Tibial nerve (tissue), 4 donors: Measurements from ENCODE around the gene HSD17B8. TPM values are rescaled to one million over a fixed set of nuclear protein-coding genes. Genes with fewer than 3 reads are reported as not detected.
A peak's percentile ranks its signal among the peaks of the same experiment; 100 is the strongest.

Experiments
- DNase-seq, 2 donors: peaks; one replicate each; pipeline ENCODE4 v3.0.0-alpha.2; 2019; ENCODE audit warnings: low spot score in 2 of 2
- H3K27ac ChIP-seq, 4 donors: fragments of 200-600 bp; sonication (generic) in 3 of 4; one replicate each; pipeline ENCODE4 v1.5.1; 2017 to 2019; ENCODE audit warnings: mild to moderate bottlenecking in 1 of 4
- H3K27me3 ChIP-seq, 2 donors: fragments of 200-600 bp; sonication (generic) in 1 of 2; one replicate each; pipeline versions ENCODE4 v1.5.1 to v1.6.0; 2017 to 2019
- H3K36me3 ChIP-seq, 3 donors: fragments of 200-600 bp; sonication (generic); one replicate each; pipeline ENCODE4 v1.5.1; 2018 to 2019
- H3K4me1 ChIP-seq, 4 donors: fragments of 200-600 bp; sonication (generic) in 3 of 4; one replicate each; pipeline ENCODE4 v1.5.1; 2017 to 2019
- H3K4me3 ChIP-seq, 4 donors: fragments of 200-600 bp; sonication (generic) in 3 of 4; one replicate each; pipeline ENCODE4 v1.5.1; 2017 to 2019; ENCODE audit warnings: mild to moderate bottlenecking in 1 of 4, moderate library complexity in 1 of 4
- H3K9me3 ChIP-seq, 4 donors: fragments of 200-600 bp; sonication (generic) in 3 of 4; one replicate each; pipeline ENCODE4 v1.5.1; 2017 to 2019
- EP300 ChIP-seq, 2 donors: sonication (generic); formaldehyde crosslinking; IDR thresholded peaks; one replicate each; pipeline ENCODE4 v1.6.1; 2017; ENCODE audit warnings: antibody characterized with exemption in 2 of 2, mild to moderate bottlenecking in 1 of 2
- POLR2A ChIP-seq, 2 donors: fragments of 450-650 bp; IDR thresholded peaks; one replicate each; pipeline ENCODE4 v1.6.1; 2017; ENCODE audit warnings: antibody characterized with exemption in 2 of 2, mild to moderate bottlenecking in 2 of 2, moderate library complexity in 2 of 2
- WGBS, 2 donors: methylation state at CpG; one replicate each; pipeline ENCODE4 v1.1.5; 2018; 5-methylcytosine and 5-hydroxymethylcytosine counted together
- total RNA-seq, 4 donors: library from RNA; depleted of rRNA; stranded (reverse); fragments of >200 nt; gene quantifications; one replicate each; pipeline ENCODE4 v1.1.0, GENCODE V29; 2016
- TF ChIP-seq, protein P1 (sequence below), 5 experiments: fragments of 200-600 bp in 3 of 5; fragments of 450-650 bp in 2 of 5; sonication (generic) in 3 of 5; IDR thresholded peaks; one replicate each; pipeline ENCODE4 v1.5.1; 2016 to 2019; ENCODE audit warnings: antibody characterized with exemption in 5 of 5, mild to moderate bottlenecking in 3 of 5, moderate library complexity in 2 of 5

Gene HSD17B8
- total RNA-seq, 4 donors from 2014 or later: 10.0 to 33.9 (median 19.1) TPM

DNA sequence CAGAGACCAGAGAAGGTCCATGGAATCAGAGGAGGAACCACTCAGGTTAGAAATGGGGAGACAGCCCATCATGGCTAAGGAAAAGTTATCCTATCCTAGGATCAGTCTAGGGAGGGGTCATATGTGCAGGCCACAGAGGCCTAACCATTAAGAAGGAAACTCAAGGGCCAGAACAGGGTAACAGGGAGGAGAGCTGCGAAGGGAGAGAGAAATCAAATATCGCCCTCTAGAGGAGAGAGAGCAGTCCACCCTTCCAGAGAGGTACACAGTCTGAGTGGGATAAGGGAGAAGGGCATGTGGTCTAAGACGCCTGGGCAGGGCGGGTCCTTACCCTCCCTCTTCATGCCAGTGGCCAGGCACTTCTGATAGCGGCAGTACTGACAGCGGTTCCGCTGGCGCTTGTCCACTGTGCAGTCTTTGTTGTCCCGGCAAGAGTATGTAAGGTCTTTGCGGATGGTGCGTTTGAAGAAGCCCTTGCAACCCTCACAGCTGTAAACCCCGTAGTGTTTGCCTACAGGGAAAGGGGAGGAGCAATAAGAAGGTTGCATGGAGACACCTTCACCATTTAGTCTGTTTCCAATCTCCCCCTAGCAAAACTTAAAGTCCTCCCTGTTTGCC lies 6.9 kb upstream of the HSD17B8 start:
- TF ChIP-seq, protein P1, sequence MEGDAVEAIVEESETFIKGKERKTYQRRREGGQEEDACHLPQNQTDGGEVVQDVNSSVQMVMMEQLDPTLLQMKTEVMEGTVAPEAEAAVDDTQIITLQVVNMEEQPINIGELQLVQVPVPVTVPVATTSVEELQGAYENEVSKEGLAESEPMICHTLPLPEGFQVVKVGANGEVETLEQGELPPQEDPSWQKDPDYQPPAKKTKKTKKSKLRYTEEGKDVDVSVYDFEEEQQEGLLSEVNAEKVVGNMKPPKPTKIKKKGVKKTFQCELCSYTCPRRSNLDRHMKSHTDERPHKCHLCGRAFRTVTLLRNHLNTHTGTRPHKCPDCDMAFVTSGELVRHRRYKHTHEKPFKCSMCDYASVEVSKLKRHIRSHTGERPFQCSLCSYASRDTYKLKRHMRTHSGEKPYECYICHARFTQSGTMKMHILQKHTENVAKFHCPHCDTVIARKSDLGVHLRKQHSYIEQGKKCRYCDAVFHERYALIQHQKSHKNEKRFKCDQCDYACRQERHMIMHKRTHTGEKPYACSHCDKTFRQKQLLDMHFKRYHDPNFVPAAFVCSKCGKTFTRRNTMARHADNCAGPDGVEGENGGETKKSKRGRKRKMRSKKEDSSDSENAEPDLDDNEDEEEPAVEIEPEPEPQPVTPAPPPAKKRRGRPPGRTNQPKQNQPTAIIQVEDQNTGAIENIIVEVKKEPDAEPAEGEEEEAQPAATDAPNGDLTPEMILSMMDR (IDR thresholded peaks at IDR 0.05): peak; percentile 44 to 65 (median 57)
- TF ChIP-seq POLR2A (IDR thresholded peaks at IDR 0.05) (no peak), EP300 (IDR thresholded peaks at IDR 0.05) (no peak)
- Histone ChIP-seq H3K4me3 (no peak overlapping the region), H3K4me1 (peaks cover 3 to 78% (median 35%) of the 10 kb centered on the region in 4 donors), H3K9me3 (no peaks in the 10 kb centered on the region), H3K27me3 (peaks cover 0 to 3% of the 10 kb centered on the region in 2 donors), H3K27ac (peak overlapping the region in 2 of 4 donors; percentile 28 to 38), H3K36me3 (peaks cover 0 to 46% (median 25%) of the 10 kb centered on the region in 3 donors)
- no peak for DNase-seq
- WGBS, 2 donors: 27 to 29% methylated on average over 12 of the region's 12 CpGs

DNA sequence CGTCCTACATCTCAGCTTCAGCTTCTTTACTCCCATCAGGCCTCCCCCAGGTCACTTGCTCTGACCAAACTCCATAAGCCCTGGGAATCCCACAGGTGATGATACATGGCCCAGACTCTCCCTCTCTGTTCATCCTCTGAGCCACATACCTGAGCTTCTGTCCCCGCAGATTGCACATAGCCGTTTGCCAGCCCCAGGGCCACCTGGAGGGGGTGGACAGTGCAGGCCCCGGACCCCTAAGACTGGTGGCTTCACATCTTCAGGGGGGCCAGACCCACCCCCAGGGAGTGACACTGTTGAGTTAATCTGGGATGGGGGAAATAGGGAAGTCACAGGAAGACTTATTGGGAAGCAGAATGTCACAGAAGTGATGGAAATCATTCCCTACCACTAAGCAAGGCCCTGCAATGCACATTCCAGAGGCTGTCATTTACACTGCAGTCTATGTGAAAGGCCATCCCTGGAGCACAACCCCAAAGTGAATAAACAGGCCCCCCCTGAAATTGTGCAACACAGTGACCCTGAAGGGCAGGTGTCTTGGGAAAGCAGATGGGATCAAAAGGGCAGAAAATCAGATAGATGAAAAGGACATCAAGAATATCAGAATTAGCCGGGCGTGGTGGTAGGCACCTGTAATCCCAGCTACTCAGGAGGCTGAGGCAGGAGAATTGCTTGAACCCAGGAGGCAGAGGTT lies 6.1 kb upstream of the HSD17B8 start:
- 72 to 75% methylated on average over 6 of the region's 6 CpGs for WGBS, 2 donors
- DNase-seq: no peak
- peaks cover 3 to 78% (median 30%) of the 10 kb centered on the region in 4 donors for H3K4me1 ChIP-seq
- H3K36me3 ChIP-seq: peaks cover 0 to 53% (median 25%) of the 10 kb centered on the region in 3 donors
- TF ChIP-seq EP300 (IDR thresholded peaks at IDR 0.05) (no peak), POLR2A (IDR thresholded peaks at IDR 0.05) (no peak)
- H3K27me3 ChIP-seq: no peaks in the 10 kb centered on the region
- H3K9me3 ChIP-seq: no peaks in the 10 kb centered on the region
- H3K4me3 ChIP-seq: no peak overlapping the region
- peak overlapping the region in 1 of 4 donors; percentile 38 for H3K27ac ChIP-seq

DNA sequence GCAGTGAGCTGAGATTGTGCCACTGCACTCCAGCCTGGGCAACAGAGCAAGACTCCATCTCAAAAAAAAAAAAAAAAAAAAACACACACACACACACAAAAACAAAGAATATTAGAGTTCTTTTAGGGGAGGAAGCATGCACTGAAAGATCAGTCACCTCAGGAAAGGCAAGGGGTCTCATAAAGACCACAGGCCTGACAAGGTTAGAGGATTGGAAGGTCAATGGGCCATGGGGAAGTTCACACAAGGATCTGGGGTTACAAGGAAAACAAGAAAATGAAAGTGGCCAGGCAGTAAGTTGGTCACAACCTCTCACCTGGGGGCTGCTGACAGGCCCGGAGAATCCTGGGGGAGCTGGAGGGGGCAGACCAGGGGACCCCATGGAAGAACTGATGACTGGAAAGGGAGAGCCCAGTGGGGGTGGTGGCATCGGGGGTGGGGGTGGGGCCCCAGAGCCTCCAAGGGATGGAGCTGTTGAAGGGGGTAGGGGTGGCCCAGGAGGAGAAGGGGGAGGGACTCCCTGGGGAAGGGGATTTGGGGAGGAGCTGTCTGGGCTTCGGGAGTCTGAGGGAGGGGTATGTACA lies 5.5 kb upstream of the HSD17B8 start:
- peak overlapping the region in 3 of 4 donors; percentile 96 to 97 (median 96) for H3K27ac ChIP-seq
- H3K4me1 ChIP-seq: peaks cover 3 to 78% (median 33%) of the 10 kb centered on the region in 4 donors
- peak overlapping the region; percentile 60 to 91 (median 84) for H3K4me3 ChIP-seq
- H3K9me3 ChIP-seq: no peaks in the 10 kb centered on the region
- peaks cover 0 to 59% (median 25%) of the 10 kb centered on the region in 3 donors for H3K36me3 ChIP-seq
- 18 to 28% methylated on average over 3 of the region's 3 CpGs for WGBS, 2 donors
- DNase-seq: no peak
- H3K27me3 ChIP-seq: no peaks in the 10 kb centered on the region
- TF ChIP-seq POLR2A (IDR thresholded peaks at IDR 0.05) (no peak), EP300 (IDR thresholded peaks at IDR 0.05) (no peak)
- TF ChIP-seq, protein P1 (IDR thresholded peaks at IDR 0.05): no peak

DNA sequence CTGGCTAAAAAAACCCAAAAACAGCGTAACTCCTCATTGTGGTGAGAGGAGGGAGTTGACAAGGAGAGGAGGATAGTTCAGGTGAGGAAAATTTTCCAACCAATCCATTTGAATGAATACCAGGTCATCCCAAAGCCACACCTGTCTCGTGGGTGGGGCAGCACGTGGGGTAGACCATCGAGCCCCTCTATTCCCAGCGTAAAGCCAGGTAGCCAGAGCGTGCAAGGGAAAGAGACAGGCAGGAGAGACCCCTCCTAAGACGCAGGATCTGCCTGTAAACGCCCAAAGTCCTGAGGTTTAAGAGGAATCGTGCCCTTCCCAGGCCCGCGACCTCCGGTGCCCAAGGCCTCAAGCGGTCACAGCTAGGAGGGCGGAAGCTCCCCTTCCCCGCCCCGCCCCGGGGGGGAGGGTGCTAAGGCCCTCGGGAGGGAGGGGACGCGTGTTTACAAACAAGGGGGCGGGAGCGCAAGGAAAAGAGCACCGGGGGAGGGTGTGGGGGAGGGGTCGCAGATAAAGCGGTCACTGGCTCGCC lies 4.7 kb upstream of the HSD17B8 start:
- Histone ChIP-seq H3K9me3 (no peaks in the 10 kb centered on the region), H3K27me3 (no peaks in the 10 kb centered on the region), H3K36me3 (peaks cover 0 to 51% (median 20%) of the 10 kb centered on the region in 3 donors), H3K27ac (peak overlapping the region; percentile 94 to 97 (median 96)), H3K4me3 (peak overlapping the region; percentile 60 to 91 (median 84)), H3K4me1 (peaks cover 3 to 82% (median 39%) of the 10 kb centered on the region in 4 donors)
- no peak for TF ChIP-seq POLR2A (IDR thresholded peaks at IDR 0.05)
- TF ChIP-seq EP300 (IDR thresholded peaks at IDR 0.05): no peak
- TF ChIP-seq, protein P1 (IDR thresholded peaks at IDR 0.05): no peak
- no peak for DNase-seq
- 3 to 6% methylated on average over 6 to 13 of the region's 26 CpGs for WGBS, 2 donors

DNA sequence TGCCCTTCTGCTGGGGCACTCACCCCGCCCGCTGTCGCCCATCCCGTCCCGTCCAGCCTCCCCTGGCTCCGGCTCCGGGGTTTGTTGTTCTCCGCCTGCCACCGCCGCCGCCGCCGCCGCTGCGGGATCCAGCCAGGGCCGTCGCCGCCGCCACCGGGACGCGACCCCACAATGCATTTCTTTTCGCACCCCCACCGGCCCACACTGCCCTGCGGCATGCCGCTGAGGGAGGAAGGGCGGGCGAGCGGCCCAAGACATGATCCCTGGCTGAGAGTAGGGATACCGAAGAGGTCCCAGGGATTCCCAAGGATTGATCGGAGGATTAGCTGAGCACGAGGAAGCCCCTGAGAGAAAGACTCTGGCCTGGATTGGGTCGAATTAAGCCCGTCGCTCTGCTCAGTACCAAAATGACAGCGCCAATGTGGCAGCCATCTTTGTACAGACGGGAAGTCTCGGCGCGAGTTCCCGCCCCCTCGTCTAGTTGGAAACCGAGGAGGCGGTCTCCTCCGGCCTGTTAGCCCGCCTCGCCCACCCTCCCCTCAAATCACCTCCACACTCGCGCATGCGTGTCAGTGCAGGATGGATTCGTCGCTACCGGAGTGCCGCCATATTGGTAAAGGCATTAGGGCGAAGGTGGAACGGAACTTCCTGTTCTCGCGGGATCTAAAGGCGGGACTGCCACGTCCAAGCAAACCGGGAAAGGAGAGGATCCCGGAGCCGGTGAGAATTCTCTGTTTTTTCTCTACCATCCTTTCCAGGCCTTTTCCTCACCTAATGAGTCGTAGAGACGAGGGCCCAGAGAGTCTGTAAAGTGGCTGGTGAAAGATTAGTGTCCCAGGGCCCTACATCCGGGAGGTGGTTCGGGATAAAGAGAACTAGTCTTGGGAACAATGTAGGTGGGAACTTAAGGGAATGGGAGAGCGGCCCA lies 4.0 kb upstream of the HSD17B8 start, which contains the start of the genes RXRB and SLC39A7:
RXRB (minus strand) TSS at position 447 of the 928 bp plus-strand sequence; CDS start at position 258, 189 bp downstream.
SLC39A7 (plus strand) TSS at position 649 of the 928 bp plus-strand sequence. CDS start 379 bp downstream, outside the sequence.
- WGBS, 2 donors: 1% methylated on average over 51 to 68 of the region's 68 CpGs
- DNase-seq: peak; percentile 98 to 99
- H3K27me3 ChIP-seq: no peaks in the 10 kb centered on the region
- H3K9me3 ChIP-seq: no peaks in the 10 kb centered on the region
- peaks cover 0 to 44% (median 16%) of the 10 kb centered on the region in 3 donors for H3K36me3 ChIP-seq
- H3K4me3 ChIP-seq: peak within 1 kb of the TSS; percentile 60 to 91 (median 84)
- H3K27ac ChIP-seq: peak within 1 kb of the TSS; percentile 94 to 97 (median 96)
- peaks cover 3 to 86% (median 46%) of the 10 kb centered on the region in 4 donors for H3K4me1 ChIP-seq
- TF ChIP-seq POLR2A (IDR thresholded peaks at IDR 0.05) (peak; percentile 39 to 60), EP300 (IDR thresholded peaks at IDR 0.05) (peak in 1 of 2 donors; percentile 91)
- TF ChIP-seq, protein P1 (IDR thresholded peaks at IDR 0.05): peak in 1 of 5 experiments; percentile 18
